GM08714 (cell line): ENCODE data around the gene NETO2.
"Not testable (repeated sequence)": the region's sequence is repeated elsewhere in the genome, so short reads cannot be mapped to it uniquely, and the experiment has no call there.

Experiments
- H3K4me3 ChIP-seq: fragments of 200-500 bp; sonication (Bioruptor generic); 2 replicates; pipeline ENCODE4 v1.5.1; 2014; ENCODE audit warnings: mild to moderate bottlenecking, low read length, inconsistent platforms
- ZNF274 ChIP-seq: IDR thresholded peaks from 2 replicates; pipeline ENCODE4 v1.6.1; 2012; ENCODE audit warnings: mild to moderate bottlenecking, low read depth, low read length

Gene NETO2

GRCh38 chr16:47065766-47066688 is 77.7 kb downstream of the NETO2 start:
- no peak for TF ChIP-seq ZNF274
- no peak overlapping the region for H3K4me3 ChIP-seq

- H3K4me3 ChIP-seq, result no peak overlapping the region
- no peak for TF ChIP-seq ZNF274
Measured at GRCh38 chr16:47064775-47065174, 79.0 kb downstream of the NETO2 start.

- H3K4me3 ChIP-seq, result no peak overlapping the region
- TF ChIP-seq ZNF274, result no peak
Measured at GRCh38 chr16:47063011-47063724, 80.6 kb downstream of the NETO2 start.

- TF ChIP-seq ZNF274, result no peak
Measured at GRCh38 chr16:47061204-47061603, 82.5 kb downstream of the NETO2 start.

GRCh38 chr16:47060596-47060995 is 83.1 kb downstream of the NETO2 start:
- TF ChIP-seq ZNF274, result no peak
- H3K4me3 ChIP-seq, result no peak overlapping the region

More at GRCh38 chr16:47061204-47061603, 82.5 kb downstream of the NETO2 start:
- no peak overlapping the region for H3K4me3 ChIP-seq

- TF ChIP-seq ZNF274, result no peak
- no peak overlapping the region for H3K4me3 ChIP-seq
Measured at GRCh38 chr16:47059991-47060390, 83.8 kb downstream of the NETO2 start.

- not testable (repeated sequence) for H3K4me3 ChIP-seq
Measured at GRCh38 chr16:47059130-47059529, 84.6 kb downstream of the NETO2 start.

- TF ChIP-seq ZNF274, result no peak
- H3K4me3 ChIP-seq, result no peak overlapping the region
Measured at GRCh38 chr16:47058295-47059086, 85.3 kb downstream of the NETO2 start.

GRCh38 chr16:47057630-47057993 is 86.1 kb downstream of the NETO2 start:
- no peak for TF ChIP-seq ZNF274
- H3K4me3 ChIP-seq, result no peak overlapping the region

GRCh38 chr16:47056688-47057629 is 86.8 kb downstream of the NETO2 start:
- no peak for TF ChIP-seq ZNF274
- no peak overlapping the region for H3K4me3 ChIP-seq

GRCh38 chr16:47056061-47056460 is 87.7 kb downstream of the NETO2 start:
- H3K4me3 ChIP-seq, result not testable (repeated sequence)

- no peak overlapping the region for H3K4me3 ChIP-seq
- no peak for TF ChIP-seq ZNF274
Measured at GRCh38 chr16:47055136-47055885, 88.4 kb downstream of the NETO2 start.

GRCh38 chr16:47054306-47054705 is 89.4 kb downstream of the NETO2 start:
- H3K4me3 ChIP-seq, result no peak overlapping the region
- TF ChIP-seq ZNF274, result no peak
